PC-3 (cell line): Measurements from ENCODE around the gene PM20D2.

Experiments used
- EZH2 ChIP-seq: fragments of 300-600 bp; sonication (generic); IDR thresholded peaks from one replicate; pipeline ENCODE4 v1.6.1; 2017; ENCODE audit warnings: antibody characterized with exemption, mild to moderate bottlenecking, low read length; ENCODE audit not compliant: unreplicated experiment
- TF ChIP-seq, protein P1 (sequence below): fragments of 300-600 bp; sonication (generic); conservative IDR thresholded peaks from 2 replicates; pipeline ENCODE4 v1.5.1; 2017; ENCODE audit warnings: antibody characterized with exemption, low read depth, mild to moderate bottlenecking, low read length

DNA sequence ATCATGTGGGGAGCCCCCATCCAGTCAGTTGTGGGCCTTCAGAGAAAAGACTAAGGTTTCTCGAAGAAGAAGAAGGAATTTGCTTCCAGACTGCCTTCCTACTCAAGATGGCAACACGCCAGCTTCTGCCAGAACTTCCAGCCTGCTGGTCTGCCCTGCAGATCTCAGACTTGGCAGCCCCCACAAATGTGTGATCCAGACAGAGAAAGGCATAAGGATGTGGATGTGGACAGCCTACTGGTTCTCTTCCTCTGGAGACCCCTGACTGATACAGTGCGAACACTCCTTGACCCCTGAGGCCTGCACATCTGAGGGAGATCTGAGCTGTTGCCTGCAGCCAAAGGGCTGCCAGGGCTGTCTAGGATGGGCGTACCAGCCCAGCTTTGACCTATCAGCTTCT lies 62.7 kb downstream of the PM20D2 start:
- no peak for TF ChIP-seq EZH2
- TF ChIP-seq, protein P1, sequence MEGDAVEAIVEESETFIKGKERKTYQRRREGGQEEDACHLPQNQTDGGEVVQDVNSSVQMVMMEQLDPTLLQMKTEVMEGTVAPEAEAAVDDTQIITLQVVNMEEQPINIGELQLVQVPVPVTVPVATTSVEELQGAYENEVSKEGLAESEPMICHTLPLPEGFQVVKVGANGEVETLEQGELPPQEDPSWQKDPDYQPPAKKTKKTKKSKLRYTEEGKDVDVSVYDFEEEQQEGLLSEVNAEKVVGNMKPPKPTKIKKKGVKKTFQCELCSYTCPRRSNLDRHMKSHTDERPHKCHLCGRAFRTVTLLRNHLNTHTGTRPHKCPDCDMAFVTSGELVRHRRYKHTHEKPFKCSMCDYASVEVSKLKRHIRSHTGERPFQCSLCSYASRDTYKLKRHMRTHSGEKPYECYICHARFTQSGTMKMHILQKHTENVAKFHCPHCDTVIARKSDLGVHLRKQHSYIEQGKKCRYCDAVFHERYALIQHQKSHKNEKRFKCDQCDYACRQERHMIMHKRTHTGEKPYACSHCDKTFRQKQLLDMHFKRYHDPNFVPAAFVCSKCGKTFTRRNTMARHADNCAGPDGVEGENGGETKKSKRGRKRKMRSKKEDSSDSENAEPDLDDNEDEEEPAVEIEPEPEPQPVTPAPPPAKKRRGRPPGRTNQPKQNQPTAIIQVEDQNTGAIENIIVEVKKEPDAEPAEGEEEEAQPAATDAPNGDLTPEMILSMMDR: no peak
